ENCODE measurements around the gene MYLK2.

- no peak for TF ChIP-seq CTCF (conservative IDR thresholded peaks at IDR 0.05; ENCODE audit: low read length)
- TF ChIP-seq EZH2phosphoT487 (IDR thresholded peaks at IDR 0.05; ENCODE audit: borderline replicate concordance) = no peak
Observed at GRCh38 chr20:31837896-31838397, 18.8 kb downstream of the MYLK2 start.
